ENCODE results near the gene CELSR3.

CELSR3 gene

GRCh38 chr3:48685603-48686511 is 23.2 kb upstream of the CELSR3 start, which contains the start of gene NCKIPSD:
TSS of gene NCKIPSD (minus strand) at chr3:48685915. CDS start at chr3:48685807, 108 bp downstream.
- DNase-seq (ENCODE audit: low read depth in 2 of 2), result peak; percentile 84 to 89

DNA sequence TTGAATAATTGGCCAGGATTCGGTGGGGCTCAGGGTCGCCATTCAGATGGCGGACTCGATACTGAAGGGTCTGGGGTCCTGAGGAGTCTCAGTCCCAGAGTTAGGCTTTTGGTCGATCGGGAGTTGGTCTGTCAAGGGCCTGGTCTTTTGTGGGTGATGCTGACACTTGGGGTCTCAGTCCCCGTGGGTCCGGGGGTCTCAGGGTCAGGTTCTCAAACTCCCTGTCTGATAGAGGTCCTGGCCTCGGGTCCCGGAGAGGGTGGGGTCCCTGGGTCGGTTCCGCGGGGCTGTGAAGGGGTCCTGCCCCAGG is 22.6 kb upstream of the CELSR3 start:
- DNase-seq (ENCODE audit: low read depth in 2 of 2), result no peak

DNA sequence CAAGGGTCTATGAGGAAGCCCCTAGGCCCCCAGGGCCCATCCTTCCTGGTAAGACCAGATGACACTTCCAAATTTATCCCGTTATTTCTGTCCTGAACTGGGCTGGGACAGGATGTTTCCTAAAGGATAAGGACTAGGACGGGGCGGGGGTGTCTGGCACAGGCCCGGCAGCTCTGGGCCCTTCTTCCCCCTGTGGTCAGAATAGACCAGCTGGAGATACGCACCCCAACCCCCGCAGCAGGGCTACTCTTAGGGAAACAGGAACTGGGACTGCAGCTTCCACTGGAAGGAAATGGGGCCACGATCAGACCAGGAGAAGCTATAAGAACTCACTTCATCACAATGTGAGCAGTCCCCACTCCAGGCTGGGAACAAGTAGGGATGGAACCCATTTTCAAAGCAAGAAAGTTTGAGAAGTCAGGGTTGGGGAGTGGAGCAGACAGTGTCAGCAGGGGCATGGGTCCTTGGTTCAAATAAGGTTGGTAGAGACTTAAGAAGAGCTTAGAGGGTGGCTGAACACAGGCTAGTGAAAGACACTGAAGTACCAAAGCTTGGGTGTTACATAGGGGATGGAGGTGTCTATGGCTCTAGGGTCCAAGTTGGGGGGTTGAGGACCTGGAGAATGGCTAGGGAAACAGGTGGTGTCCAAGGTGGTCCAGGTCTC is 21.9 kb upstream of the CELSR3 start:
- DNase-seq (ENCODE audit: low read depth in 2 of 2), result no peak

- no peak for DNase-seq (ENCODE audit: low read depth in 2 of 2)
Measured at GRCh38 chr3:48684054-48684349, 21.3 kb upstream of the CELSR3 start.

GRCh38 chr3:48682786-48683185 is 20.1 kb upstream of the CELSR3 start:
- DNase-seq (ENCODE audit: low read depth in 2 of 2), result no peak

- DNase-seq (ENCODE audit: low read depth in 2 of 2), result no peak
Measured at GRCh38 chr3:48681974-48682610, 19.4 kb upstream of the CELSR3 start.

DNA sequence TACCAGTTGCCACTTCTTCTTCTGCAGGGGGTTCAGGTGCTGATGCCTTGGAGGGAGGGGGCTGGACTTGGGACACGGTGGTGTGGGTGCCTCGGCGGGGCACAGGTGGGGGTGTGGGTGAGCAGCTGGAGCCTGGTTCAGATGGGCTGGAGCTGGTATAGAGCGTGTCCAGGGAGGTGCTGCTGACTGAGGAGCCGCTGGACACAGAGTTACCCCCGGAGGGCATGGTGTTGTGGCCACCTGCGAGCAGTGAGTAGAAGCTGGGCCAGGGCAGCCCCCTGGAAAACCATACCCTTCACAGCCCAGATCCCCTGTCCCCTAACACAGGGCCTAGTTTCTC is 18.8 kb upstream of the CELSR3 start:
- no peak for DNase-seq (ENCODE audit: low read depth in 2 of 2)

- DNase-seq (ENCODE audit: low read depth in 2 of 2), result no peak
Measured at GRCh38 chr3:48680811-48681540, 18.3 kb upstream of the CELSR3 start.

- DNase-seq (ENCODE audit: low read depth in 2 of 2), result no peak
Measured at GRCh38 chr3:48679411-48680391, 17.0 kb upstream of the CELSR3 start.

GRCh38 chr3:48678566-48679380 is 16.1 kb upstream of the CELSR3 start:
- DNase-seq (ENCODE audit: low read depth in 2 of 2), result no peak

GRCh38 chr3:48678056-48678455 is 15.4 kb upstream of the CELSR3 start:
- DNase-seq (ENCODE audit: low read depth in 2 of 2), result no peak

GRCh38 chr3:48674505-48674904 is 11.8 kb upstream of the CELSR3 start:
- no peak for DNase-seq (ENCODE audit: low read depth in 2 of 2)

DNA sequence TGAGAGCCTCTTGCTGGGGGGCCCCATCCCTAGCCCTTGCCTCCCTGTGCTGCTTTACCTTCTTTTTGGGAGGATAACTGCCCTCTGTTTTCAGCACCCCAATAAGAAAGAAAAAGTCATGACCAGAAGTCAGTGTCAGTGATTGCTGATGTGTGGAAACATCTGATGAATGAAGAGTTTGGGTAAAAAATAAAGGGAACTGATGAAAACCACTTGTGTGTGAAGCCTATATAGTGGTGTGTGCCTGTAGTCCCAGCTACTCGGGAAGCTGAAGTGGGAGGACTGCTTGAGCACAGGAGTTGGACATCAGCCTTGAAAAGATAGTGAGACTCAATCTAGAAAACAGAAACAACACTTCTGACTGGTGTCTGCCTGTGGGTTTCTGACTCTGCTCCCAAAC is 9.8 kb upstream of the CELSR3 start:
- no peak for DNase-seq (ENCODE audit: low read depth in 2 of 2)

- no peak for DNase-seq (ENCODE audit: low read depth in 2 of 2)
Measured at GRCh38 chr3:48664929-48665328, 2.2 kb upstream of the CELSR3 start.

DNA sequence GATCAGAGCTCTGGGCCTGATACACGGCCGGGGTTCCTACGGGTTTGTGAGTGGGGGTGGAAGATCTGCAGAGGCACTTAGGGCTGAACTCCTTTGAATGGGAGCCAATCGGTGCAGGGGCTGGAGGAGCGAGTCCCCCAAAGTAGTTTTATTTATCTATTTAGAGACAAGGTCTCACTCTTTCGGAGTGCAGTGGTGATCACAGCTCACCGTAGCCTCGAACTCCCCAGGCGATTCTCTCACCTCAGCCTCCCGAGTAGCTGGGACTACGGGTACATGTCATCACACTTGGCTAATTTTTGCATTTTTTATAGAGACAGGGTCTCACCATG is 1.6 kb upstream of the CELSR3 start:
- DNase-seq (ENCODE audit: low read depth in 2 of 2), result no peak

DNA sequence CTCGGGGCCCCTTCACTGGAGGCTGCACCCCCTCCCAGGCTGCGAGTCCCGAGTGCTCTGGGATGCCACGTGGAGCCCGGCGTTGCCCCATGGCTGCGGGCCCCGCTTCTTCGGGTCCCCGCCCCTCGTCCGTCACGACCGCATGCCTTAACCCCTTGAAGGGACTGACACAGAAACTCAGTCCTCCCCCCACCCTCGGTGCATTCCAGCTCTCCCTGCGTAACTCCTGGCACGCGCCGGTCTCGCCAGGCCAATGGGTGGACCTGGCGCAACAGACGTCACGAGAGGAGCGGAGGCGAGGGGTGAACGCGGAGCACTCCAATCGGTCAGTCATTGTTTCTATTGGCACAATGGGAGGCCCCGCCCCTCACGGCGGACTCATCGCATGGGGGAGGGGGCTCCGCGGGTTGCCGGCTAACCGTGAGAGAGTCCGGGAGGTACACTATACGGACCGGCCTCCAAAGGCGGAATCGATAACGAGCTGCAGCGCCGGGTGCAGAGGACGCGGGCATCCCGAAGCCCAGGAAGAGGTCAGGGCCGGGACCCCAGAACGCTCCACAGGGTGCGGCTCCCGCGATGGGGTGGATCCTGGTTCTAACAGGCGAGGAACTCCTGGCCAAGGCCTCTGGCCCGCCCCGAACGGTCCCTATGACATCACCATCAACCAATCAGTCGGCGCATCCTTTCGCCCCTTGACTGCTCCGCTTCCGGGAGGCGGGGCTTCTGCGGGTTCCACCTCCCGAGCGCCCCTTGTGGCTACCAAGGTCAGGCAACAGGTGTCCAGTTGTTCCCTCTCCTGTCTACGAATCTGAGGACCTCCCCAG is 1.0 kb upstream of the CELSR3 start:
- peak; percentile 70 to 90 for DNase-seq (ENCODE audit: low read depth in 2 of 2)

DNA sequence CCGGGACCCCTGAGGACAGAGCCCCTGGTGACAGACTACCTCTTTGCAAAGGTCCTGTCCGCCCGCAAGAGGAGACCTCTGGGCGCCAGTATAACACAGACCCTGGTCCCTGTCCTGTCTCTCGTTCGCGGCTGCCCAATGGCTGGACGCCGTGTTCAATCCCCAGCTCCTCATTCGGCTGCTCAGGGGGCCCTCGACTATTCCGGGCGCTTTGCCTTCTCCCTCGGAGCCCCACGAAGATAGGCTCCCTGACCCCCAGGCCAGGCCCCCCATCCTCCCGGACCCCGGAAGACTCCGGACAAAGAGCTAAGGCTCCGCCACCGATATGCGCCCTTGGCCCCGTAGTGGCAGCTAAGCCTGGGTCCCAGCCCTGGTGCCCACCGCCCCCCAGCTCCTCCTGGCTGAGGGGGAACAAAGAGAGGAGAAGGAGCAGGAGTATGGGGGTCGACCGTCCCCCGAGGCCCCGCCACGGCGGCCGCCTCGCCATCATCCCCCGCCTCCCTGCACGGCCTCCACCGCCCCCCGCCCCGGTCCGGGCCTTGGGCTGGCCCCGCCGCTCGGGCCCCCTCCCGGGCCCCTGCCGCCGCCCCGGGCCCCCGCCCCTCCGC is 437 bp downstream of the CELSR3 start:
- DNase-seq (ENCODE audit: low read depth in 2 of 2), result no peak

GRCh38 chr3:48661501-48662144 is 1.1 kb downstream of the CELSR3 start:
- DNase-seq (ENCODE audit: low read depth in 2 of 2), result peak; percentile 53 to 65

Data from stimulated activated CD4-positive, alpha-beta T cell treated with anti-CD3 and anti-CD28 coated beads, Interleukin-12 subunit alpha, Interleukin-12 subunit beta, amount 100 ng/mL, for 24 hours (primary cell).